ENCODE measurements around the gene ACOT4. TPM values are rescaled to one million over a fixed set of nuclear protein-coding genes. Genes with fewer than 3 reads are reported as not detected.
"Not testable (repeated sequence)": the region's sequence is repeated elsewhere in the genome, so short reads cannot be mapped to it uniquely, and the experiment has no call there.

ACOT4 gene
- total RNA-seq, 2 experiments from 2014 or later: 1.4 to 1.7 TPM

- Mint-ChIP-seq H3K4me1 (ENCODE audit: low read depth) (peaks cover 7% of the 10 kb centered on the region), H3K27ac (no peak overlapping the region), H3K27me3 (ENCODE audit: low read depth) (no peaks in the 10 kb centered on the region), H3K4me3 (no peak overlapping the region), H3K36me3 (ENCODE audit: low read depth) (no peaks in the 10 kb centered on the region), H3K9me3 (no peaks in the 10 kb centered on the region)
- no peak for DNase-seq
- CTCF ChIA-PET: interaction anchor here (2.1 kb wide), 1 partner anchor 18 kb away, joined by 18 read pairs; no protein-coding TSS in a partner anchor
- intact Hi-C loops (cut with micrococcal nuclease): no loop called here
These were observed 3.0 kb upstream of the ACOT4 start for GRCh38 chr14:73588695-73589094.

- H3K27ac Mint-ChIP-seq: no peak overlapping the region
- no peak for DNase-seq
- no peaks in the 10 kb centered on the region for H3K27me3 Mint-ChIP-seq (ENCODE audit: low read depth)
- CTCF ChIA-PET: interaction anchor here (1.0 to 2.1 kb wide), 3 partner anchors 18 to 80 kb away, joined by 3 to 18 read pairs (median 10); no protein-coding TSS in a partner anchor
- H3K9me3 Mint-ChIP-seq: no peaks in the 10 kb centered on the region
- intact Hi-C loops (cut with micrococcal nuclease): no loop called here
- no peaks in the 10 kb centered on the region for H3K36me3 Mint-ChIP-seq (ENCODE audit: low read depth)
- H3K4me3 Mint-ChIP-seq: no peak overlapping the region
- peaks cover 7% of the 10 kb centered on the region for H3K4me1 Mint-ChIP-seq (ENCODE audit: low read depth)
These were observed 2.6 kb upstream of the ACOT4 start for GRCh38 chr14:73589116-73589515.

- H3K27ac Mint-ChIP-seq; DNase-seq; H3K4me1 Mint-ChIP-seq (ENCODE audit: low read depth); intact Hi-C loops (cut with micrococcal nuclease); H3K36me3 Mint-ChIP-seq (ENCODE audit: low read depth); H3K9me3 Mint-ChIP-seq; H3K4me3 Mint-ChIP-seq; H3K27me3 Mint-ChIP-seq (ENCODE audit: low read depth): not testable (repeated sequence)
- CTCF ChIA-PET: interaction anchor here (2.0 to 2.1 kb wide), 2 partner anchors 20 to 82 kb away, joined by 10 to 18 read pairs; no protein-coding TSS in a partner anchor
These were observed 1.0 kb upstream of the ACOT4 start for GRCh38 chr14:73590673-73591004.

- Mint-ChIP-seq H3K4me3 (no peak overlapping the region), H3K36me3 (ENCODE audit: low read depth) (no peaks in the 10 kb centered on the region), H3K9me3 (no peaks in the 10 kb centered on the region), H3K27me3 (ENCODE audit: low read depth) (no peaks in the 10 kb centered on the region), H3K27ac (no peak overlapping the region), H3K4me1 (ENCODE audit: low read depth) (peaks cover 7% of the 10 kb centered on the region)
- intact Hi-C loops (cut with micrococcal nuclease): no loop called here
- CTCF ChIA-PET: interaction anchor here (1.0 kb wide), 1 partner anchor 39 kb away, joined by 3 read pairs; no protein-coding TSS in a partner anchor
- no peak for DNase-seq
These were observed 2.8 kb downstream of the ACOT4 start for GRCh38 chr14:73594491-73594890.

GRCh38 chr14:73599499-73599898 lies 7.8 kb downstream of the ACOT4 start:
- CTCF ChIA-PET: no interaction called here
- DNase-seq: no peak

GRCh38 chr14:73602994-73603393 lies 11.3 kb downstream of the ACOT4 start:
- DNase-seq: no peak
- CTCF ChIA-PET: interaction anchor here (0.7 kb wide), 1 partner anchor 160 kb away, joined by 3 read pairs; no protein-coding TSS in a partner anchor
- intact Hi-C loops (cut with micrococcal nuclease): no loop called here
- Mint-ChIP-seq H3K27me3 (ENCODE audit: low read depth) (no peaks in the 10 kb centered on the region), H3K9me3 (no peaks in the 10 kb centered on the region), H3K36me3 (ENCODE audit: low read depth) (no peaks in the 10 kb centered on the region), H3K4me3 (no peak overlapping the region), H3K27ac (no peak overlapping the region), H3K4me1 (ENCODE audit: low read depth) (no peaks in the 10 kb centered on the region)

More at GRCh38 chr14:73599499-73599898, 7.8 kb downstream of the ACOT4 start:
- Mint-ChIP-seq H3K4me1 (ENCODE audit: low read depth) (no peaks in the 10 kb centered on the region), H3K27ac (no peak overlapping the region), H3K9me3 (no peaks in the 10 kb centered on the region), H3K27me3 (ENCODE audit: low read depth) (no peaks in the 10 kb centered on the region), H3K36me3 (ENCODE audit: low read depth) (no peaks in the 10 kb centered on the region), H3K4me3 (no peak overlapping the region)
- intact Hi-C loops (cut with micrococcal nuclease): no loop called here

GRCh38 chr14:73606271-73606670 lies 14.6 kb downstream of the ACOT4 start:
- intact Hi-C loops (cut with micrococcal nuclease): no loop called here
- no peaks in the 10 kb centered on the region for H3K4me1 Mint-ChIP-seq (ENCODE audit: low read depth)
- H3K27ac Mint-ChIP-seq: no peak overlapping the region
- no peaks in the 10 kb centered on the region for H3K27me3 Mint-ChIP-seq (ENCODE audit: low read depth)
- DNase-seq: no peak
- no peaks in the 10 kb centered on the region for H3K9me3 Mint-ChIP-seq
- no peak overlapping the region for H3K4me3 Mint-ChIP-seq
- H3K36me3 Mint-ChIP-seq (ENCODE audit: low read depth): no peaks in the 10 kb centered on the region
- CTCF ChIA-PET: interaction anchor here (1.0 kb wide), 1 partner anchor 37 kb away, joined by 5 read pairs; the partner anchor contains the start of gene ACOT2

GRCh38 chr14:73607241-73607640 lies 15.6 kb downstream of the ACOT4 start:
- CTCF ChIA-PET: interaction anchor here (0.7 to 1.0 kb wide), 2 partner anchors 18 to 38 kb away, joined by 3 to 5 read pairs; partner anchors contain the start of gene ACOT2
- intact Hi-C loops (cut with micrococcal nuclease): no loop called here
- Mint-ChIP-seq H3K27ac (no peak overlapping the region), H3K27me3 (ENCODE audit: low read depth) (no peaks in the 10 kb centered on the region), H3K4me3 (no peak overlapping the region), H3K9me3 (no peaks in the 10 kb centered on the region), H3K36me3 (ENCODE audit: low read depth) (no peaks in the 10 kb centered on the region), H3K4me1 (ENCODE audit: low read depth) (peaks cover 2% of the 10 kb centered on the region)
- no peak for DNase-seq

GRCh38 chr14:73610687-73611086 lies 19.0 kb downstream of the ACOT4 start:
- intact Hi-C loops (cut with micrococcal nuclease): no loop called here
- Mint-ChIP-seq H3K27ac (no peak overlapping the region), H3K4me3 (no peak overlapping the region), H3K9me3 (no peaks in the 10 kb centered on the region), H3K4me1 (ENCODE audit: low read depth) (peaks cover 3% of the 10 kb centered on the region), H3K27me3 (ENCODE audit: low read depth) (no peaks in the 10 kb centered on the region), H3K36me3 (ENCODE audit: low read depth) (no peaks in the 10 kb centered on the region)
- no peak for DNase-seq
- CTCF ChIA-PET: no interaction called here

GRCh38 chr14:73612339-73613045 lies 20.8 kb downstream of the ACOT4 start, which contains the start of gene ACOT6:
ACOT6 (plus strand) TSS chr14:73612517; CDS start chr14:73612572, 55 bp downstream.
- peak within 1 kb of the TSS; percentile 79 for H3K4me3 Mint-ChIP-seq
- H3K36me3 Mint-ChIP-seq (ENCODE audit: low read depth): no peaks in the 10 kb centered on the region
- peak; percentile 58 for DNase-seq
- H3K27ac Mint-ChIP-seq: no peak within 1 kb of the TSS
- H3K9me3 Mint-ChIP-seq: no peaks in the 10 kb centered on the region
- CTCF ChIA-PET: interaction anchor here (0.6 to 2.6 kb wide), 7 partner anchors 20 to 110 kb away, joined by 3 to 13 read pairs (median 4); no protein-coding TSS in a partner anchor
- intact Hi-C loops (cut with micrococcal nuclease): no loop called here
- H3K27me3 Mint-ChIP-seq (ENCODE audit: low read depth): no peaks in the 10 kb centered on the region
- H3K4me1 Mint-ChIP-seq (ENCODE audit: low read depth): peaks cover 3% of the 10 kb centered on the region

- CTCF ChIA-PET: interaction anchor here (0.6 to 2.6 kb wide), 6 partner anchors 20 to 111 kb away, joined by 3 to 13 read pairs (median 6); no protein-coding TSS in a partner anchor
- peaks cover 3% of the 10 kb centered on the region for H3K4me1 Mint-ChIP-seq (ENCODE audit: low read depth)
- H3K27me3 Mint-ChIP-seq (ENCODE audit: low read depth): no peaks in the 10 kb centered on the region
- intact Hi-C loops (cut with micrococcal nuclease): no loop called here
- no peak for DNase-seq
- H3K4me3 Mint-ChIP-seq: peak overlapping the region; percentile 79
- no peaks in the 10 kb centered on the region for H3K36me3 Mint-ChIP-seq (ENCODE audit: low read depth)
- no peaks in the 10 kb centered on the region for H3K9me3 Mint-ChIP-seq
- H3K27ac Mint-ChIP-seq: no peak overlapping the region
These were observed 21.3 kb downstream of the ACOT4 start for GRCh38 chr14:73613046-73613383.

- H3K4me3 Mint-ChIP-seq: peak overlapping the region; percentile 79
- CTCF ChIA-PET: interaction anchor here (0.6 to 2.6 kb wide), 6 partner anchors 20 to 111 kb away, joined by 3 to 13 read pairs (median 6); no protein-coding TSS in a partner anchor
- no peaks in the 10 kb centered on the region for H3K27me3 Mint-ChIP-seq (ENCODE audit: low read depth)
- intact Hi-C loops (cut with micrococcal nuclease): no loop called here
- no peak overlapping the region for H3K27ac Mint-ChIP-seq
- DNase-seq: no peak
- H3K4me1 Mint-ChIP-seq (ENCODE audit: low read depth): peaks cover 3% of the 10 kb centered on the region
- no peaks in the 10 kb centered on the region for H3K9me3 Mint-ChIP-seq
- no peaks in the 10 kb centered on the region for H3K36me3 Mint-ChIP-seq (ENCODE audit: low read depth)
These were observed 21.8 kb downstream of the ACOT4 start for GRCh38 chr14:73613419-73613963.
